Stimulated activated CD4-positive, alpha-beta T cell treated with anti-CD3 and anti-CD28 coated beads, Interleukin-2, amount 100 ng/mL, for 4 hours (primary cell): ENCODE results near the gene DLG1.
A peak's percentile ranks its signal among the peaks of the same experiment; 100 is the strongest.

ENCODE experiments used
- DNase-seq: peaks from one replicate; pipeline ENCODE4 v3.0.0-alpha.2; 2020; ENCODE audit warnings: low read depth

The DLG1 gene

DNA sequence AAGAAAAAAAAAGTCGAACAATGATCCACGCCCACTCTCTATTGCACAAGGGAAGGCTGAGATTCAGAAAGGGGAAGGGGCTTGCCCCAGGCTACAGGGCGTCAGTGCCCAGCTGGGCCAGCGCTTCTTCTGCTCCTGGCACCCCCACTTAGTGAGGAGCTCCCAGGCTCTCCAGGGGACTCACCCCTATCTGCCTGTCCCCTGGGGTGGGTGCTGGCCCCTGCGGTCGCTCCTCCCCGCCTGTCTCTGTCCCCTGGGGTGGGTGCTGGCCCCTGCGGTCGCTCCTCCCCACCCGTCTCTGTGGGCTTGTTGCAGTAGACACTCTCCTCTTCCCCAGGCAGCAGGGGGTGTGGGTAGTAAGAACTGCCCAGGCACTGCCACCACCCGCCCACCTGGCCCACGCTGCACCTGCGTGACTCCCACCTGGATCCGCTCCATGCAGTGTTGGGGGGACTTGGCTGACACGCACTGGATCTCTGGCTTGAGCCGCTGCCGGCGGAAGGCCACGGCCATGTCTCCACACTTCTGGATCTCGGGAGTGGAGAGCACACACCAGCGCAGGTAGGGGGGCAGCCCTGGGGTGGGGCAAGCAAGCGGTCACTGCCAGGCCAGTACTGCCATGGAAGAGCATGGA, 283.4 kb downstream of the DLG1 start:
- no peak for DNase-seq

DNA sequence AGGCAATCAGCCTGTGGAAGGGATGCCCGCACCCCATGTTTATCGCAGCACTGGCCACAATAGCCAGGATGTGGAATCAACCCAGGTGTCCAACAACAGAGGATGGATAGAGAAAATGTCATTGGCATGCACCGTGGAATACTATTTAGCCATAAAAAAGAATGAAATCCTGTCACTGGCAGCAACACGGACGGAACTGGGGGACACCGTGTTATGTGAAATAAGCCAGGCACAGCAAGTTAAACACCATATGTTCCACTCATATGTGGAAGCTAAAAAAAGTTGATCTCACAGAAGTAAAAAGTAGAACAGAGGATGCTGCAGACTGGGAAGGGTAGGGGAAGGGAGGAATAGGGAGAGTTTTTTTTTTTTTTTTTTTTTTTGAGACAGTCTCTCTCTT, 284.4 kb downstream of the DLG1 start:
- no peak for DNase-seq

DNA sequence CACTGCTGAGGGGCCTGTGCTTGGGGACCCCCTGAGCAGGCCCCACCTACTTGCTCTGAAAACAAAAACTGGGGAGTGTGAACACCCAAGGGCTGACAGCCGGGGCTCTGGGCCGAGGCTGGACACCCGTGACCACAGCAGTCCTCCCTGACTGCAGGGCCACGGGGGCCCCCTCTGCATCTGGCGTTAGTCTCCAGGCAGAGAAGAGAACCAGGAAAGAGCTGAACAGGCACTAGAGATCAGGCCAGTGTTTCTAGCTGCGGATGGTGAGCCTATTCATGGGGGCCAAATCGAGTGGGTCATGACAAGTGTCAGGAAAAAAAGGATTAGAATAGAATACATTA, 285.9 kb downstream of the DLG1 start:
- DNase-seq, result no peak

DNA sequence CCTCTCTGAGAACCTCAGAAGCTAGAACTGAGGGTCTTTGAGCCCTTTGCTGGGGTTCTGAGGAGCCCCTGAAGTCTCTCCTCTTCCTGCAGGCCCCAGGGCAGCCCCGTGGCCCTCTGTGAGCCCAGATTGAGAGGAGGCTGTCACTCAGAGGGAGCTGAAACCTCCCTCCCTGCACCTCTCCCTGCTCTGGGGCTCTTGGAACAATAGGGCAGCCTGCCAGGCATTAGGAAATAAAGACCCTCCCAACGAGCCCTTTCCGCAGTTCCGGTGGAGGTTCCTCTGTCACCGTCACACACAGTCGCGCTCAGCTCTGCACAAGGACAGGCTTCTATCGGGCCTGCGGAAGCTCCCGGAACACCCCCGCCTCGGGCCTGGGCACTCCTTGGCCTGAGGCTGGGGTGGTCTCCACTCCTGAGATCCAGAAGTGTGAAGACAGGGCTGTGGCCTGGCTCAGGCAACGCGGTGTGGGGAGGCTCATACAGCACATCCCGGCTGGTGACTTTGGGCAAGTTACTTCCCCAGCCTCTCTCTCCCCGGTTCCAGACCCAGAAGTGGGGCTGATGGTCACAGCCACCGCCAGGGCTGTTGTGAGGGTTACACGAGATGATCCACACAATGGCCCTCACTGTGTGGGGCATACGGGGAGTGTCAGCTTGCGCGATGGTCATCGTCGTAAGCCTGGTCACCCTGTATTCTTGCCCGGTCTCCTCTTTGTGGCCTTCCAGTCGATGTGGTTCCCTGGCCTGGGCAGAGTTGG, 286.5 kb downstream of the DLG1 start:
- DNase-seq, result no peak

DNA sequence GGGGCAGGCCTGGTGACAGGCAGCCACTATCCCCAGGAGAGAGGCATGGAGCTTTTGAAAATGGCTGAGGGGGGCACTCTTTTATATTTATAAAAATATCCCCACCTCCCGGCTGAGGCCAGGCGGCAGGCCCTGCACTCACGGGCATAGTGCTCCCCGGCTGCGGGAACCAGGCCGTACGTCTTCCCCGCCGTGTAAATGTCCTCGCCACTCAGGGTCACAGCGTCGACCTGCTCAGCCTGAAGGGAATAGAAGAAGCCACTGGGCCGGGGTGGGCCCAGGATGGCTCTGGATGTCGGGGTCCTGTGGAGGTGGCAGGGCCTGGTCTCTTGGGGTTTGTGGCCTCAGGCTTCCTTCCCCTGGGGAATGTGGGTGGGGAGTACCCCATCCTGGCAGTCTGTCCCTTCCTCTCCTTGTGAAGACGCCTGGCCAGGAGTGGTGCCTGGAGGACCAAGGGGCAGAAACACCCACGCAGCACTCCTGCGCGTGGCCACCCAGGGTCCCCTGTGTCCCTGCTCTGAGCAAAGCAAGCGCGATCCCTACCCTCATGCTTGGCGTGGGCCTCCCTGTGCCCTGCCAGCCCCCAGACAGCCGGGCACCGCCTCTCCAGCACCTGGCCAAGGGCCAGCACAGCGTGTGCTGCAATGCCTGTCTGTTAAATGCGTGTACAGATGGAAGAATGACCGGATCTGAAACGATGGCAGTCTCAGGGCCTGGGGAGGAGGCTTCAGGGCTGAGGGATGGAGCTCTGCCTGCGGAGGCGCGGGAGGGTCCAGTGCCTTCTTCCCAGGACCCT, 287.7 kb downstream of the DLG1 start:
- DNase-seq, result no peak

DNA sequence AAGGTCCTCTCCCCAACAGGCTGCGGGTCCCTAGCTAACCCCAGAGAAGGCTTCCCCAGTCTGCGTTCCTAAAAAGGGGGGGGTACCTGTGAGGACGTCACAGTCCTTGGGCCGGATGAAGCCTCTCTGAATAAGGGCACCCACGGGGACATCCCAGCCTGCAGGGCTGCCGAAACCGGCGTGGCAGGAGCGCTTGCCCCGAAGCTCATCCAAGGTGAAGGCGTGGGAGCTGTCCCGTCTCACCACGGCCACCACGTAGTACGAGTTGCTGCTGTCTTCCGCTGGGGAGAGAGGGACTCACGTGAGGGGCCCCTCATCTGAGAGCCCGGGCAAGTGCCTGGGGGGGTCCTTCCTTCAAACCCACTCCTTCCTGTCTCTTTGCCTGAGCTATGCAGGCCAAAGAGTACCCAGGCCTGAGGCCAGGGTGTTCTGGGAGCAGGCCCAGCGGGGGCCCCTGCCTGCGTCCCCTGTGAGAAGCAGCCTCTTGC, 288.8 kb downstream of the DLG1 start:
- no peak for DNase-seq

DNA sequence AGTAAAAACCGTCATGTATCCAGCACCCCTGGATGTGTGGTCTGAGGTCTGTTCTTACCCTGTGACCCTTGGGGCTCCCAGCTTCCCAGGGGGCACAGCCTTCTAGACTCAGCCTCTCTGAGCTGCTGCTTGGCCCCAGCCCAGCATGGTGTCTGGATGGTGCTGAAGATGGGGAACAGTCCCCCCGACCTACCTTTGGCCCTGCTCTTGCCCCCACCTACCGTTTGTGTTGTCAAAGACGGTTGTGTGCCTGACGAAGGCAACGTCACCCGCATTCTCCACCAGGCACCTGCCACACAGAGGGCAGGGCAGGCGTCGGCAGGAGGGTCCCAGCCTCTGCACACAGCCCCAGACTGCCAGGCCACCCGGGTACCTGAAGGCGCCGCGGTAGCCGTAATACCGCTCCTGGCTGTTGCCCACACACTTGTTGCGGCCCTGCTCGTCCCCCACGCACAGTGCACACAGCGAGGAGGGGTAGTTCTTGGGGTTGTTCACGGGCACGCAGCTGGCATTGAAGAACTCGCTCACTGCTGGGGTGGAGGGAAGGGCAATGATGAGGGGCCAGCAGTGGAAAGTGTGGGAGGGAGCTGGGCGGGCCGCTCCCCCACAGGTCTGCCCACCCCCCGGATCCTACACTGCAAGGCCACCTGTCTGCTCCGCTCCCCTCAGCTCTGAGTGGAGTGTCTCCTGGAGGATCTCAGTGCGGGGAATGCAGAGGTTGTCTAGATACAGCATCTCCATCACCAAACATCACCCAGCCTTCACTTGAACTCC, 289.8 kb downstream of the DLG1 start:
- DNase-seq, result no peak

DNA sequence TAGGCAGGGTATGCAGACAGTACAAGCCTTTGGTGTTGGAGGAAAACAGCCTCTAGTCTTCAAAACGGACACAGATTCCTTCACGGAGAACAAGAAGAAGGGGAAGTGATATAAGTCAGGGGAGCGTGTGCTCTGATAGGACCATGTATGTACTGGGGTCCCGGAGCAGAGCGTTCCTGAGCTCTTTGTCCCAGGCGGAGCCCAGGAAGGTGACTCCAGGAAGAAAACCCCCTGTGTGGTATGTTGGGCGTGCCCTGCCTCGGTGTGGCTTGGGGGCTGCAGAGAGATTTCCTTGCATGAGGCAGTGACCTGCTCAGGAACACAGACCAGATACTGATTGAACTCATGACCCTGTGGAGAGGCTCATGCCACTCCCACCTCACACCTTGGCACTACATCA, 290.5 kb downstream of the DLG1 start:
- DNase-seq, result no peak

DNA sequence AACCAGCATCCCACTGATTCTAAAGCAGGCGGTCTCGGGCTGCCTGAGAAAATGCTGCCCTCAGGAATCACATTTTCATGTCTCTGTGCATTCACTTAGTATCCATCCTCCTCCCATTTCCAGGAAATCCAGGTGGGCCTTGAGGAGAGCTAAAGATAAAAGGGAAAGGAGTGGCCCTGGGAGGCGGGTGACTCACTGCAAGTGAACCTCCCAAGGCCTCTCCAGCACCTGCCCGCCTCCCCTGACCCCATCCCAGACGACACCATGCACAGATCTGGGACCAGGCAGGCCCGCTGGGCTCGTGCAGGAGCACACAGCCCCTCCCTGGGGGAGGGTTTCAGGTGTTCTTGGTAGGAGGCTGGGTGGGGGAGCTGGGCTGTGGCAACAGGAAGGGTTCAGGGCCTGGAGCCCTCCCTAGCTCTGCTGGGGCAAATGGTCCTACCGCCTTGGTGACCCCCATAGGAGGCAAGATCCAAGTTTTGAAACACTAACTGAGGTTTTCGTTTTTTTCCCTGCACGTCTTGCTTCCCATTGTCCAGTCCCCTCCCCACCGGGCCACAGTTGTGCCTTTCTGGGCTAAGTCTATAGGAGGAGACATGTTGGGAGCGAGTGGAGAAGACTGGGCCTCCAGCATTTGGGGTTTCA, 291.0 kb downstream of the DLG1 start:
- no peak for DNase-seq

DNA sequence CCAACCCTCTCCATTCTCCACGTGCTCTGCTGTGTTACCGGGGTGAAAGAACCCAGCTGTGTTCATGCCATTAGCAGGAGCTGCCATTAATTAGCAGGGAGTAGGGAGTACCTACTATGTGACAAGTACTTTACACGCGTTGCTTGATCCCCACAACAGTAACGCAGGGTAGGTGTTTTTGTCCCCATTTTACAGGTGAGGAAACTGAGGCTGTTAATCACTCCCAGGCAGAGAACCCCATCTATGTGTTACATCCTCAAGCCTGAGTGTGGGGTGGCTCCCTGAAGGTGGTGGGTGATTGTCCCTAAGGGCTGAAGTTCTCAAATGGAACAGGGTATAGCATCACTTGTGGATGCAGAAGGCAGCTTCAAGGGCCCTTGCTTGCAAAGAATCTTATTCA, 291.6 kb downstream of the DLG1 start:
- DNase-seq, result no peak

DNA sequence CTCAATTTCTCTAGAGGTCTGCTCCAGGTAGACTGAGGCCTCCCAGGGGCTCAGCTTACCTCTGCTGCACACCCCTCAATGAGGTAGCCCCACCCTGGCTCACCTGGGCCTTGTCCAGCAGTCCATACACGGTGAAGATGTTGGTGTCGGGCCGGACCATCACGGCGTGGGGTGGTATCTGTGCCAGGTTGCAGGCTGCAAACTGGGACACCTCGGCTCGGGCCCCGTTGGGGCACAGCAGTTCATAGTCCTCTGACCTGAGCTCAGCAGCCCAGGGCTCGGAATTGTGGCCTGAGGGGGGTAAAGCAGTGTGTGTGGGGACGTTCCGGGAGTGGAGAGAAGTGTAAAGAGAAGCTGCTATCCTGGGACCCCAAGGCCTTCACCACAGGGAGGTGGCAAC, 292.0 kb downstream of the DLG1 start:
- no peak for DNase-seq

DNA sequence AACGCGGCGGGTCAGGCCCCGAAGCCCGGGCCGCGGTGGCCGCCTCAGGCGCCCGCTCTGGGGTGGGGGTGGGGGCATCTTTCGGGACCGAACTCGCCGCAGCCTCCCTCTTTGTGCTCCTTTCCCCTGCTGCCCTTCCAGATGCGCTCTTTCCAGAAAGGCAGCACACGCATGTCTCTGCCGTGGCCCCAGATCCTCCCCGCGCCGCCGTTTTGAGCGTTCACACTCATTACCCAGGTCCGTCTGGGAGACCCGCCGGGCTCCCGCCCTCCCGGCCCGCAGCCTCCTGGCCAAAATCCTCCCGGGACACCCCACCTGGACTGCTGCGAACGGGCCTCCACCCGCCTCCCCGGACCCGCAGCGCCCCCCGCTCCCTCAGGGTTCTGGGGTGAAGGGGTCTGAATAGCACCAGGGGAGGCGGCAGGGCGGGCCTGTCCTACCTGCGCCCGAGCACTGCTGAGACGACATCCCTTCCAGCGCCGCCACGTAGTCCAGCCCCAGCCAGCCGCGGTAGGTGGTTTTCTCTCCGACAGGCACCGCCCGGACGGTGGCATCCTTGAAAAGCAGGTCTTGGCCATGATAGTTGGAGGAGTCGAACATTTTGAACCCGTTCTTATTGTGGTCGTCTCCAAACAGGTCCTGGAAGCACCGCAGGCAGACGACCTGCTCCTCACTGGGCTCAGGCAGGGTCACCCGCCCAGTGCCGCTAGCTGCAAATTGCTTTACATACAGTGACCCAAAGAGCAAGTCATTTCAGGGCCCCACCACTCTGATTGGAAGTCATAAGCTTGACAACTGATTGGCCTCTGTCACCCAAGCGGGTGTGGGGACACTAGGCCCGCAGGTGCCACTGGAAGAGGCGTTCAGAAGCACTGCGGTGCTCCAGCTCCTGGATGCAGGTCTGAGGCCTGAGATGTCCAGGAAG, 294.7 kb downstream of the DLG1 start:
- no peak for DNase-seq

DNA sequence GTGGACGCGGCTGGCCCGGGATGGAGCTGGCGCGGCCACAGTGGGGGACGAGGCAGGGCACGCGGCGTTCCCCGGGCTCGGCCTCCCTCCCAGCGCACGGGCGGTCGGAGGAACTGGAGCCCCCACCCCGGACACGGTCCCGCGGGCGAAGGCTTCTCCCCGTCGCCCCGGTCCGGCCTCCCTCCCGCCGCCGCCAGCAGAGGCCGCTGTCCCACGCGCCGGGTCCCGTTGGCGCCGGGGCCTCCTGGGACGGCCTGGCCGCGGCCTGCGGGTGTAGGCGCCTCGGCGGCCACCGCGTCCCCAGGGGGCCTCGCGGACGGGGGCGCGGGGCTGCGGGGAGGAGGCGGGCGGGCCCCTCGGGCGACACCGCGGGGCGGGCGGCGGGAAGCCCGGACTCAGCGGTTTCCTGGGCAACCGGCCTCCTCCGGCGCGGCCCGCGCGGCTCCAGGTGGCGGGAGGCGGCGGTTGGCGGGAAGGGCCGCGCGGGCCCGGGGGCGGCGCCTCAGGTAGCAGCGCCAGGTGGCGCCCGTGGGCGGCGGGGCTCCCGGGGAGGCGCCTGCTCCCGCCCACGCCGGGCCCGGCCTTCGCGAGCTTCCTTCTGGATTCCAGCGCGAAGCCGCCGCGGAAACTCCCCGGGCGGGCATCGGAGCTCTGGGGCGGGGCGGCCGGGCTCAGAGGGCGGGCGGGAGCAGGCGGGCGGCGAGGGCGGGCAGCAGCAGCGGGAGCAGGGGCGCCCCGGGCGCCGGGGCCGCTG, 295.5 kb downstream of the DLG1 start:
- DNase-seq, result peak; percentile 83

DNA sequence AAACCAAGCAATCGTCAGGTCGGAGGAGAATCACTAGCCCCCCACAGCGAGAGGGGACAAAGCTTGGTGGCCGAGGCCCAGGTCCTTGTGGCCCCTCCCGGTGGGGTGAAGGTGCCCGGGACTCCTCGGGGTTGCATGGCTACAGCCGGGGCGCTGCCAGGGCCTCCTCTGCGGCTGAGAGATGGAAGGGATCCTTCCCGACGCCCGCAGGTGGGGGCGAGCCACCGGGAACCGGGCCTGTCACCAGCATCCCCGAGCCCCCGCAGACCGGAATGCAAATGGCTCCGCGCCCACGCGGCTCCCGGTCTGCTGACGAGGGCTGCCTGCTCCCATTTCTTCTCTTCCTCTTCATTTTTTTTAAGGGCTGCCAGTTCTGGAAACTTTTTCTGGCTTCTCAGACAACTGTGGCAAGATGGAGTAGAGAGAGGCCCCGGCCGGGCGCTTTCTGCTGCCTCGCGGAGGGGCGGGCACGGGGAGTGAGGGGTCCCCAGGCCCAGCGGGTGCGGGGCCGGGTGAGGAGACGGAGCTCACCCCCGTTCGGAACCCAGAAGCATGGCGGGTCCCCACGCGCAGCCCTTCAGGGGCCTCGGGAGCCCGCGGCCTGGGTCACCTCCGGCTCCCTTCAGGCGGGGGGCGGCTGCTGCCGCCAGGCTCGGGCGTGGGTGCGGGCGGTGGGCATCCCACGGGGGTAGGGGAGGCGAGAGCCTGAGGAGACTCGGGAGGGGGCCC, 296.3 kb downstream of the DLG1 start:
- DNase-seq, result no peak

DNA sequence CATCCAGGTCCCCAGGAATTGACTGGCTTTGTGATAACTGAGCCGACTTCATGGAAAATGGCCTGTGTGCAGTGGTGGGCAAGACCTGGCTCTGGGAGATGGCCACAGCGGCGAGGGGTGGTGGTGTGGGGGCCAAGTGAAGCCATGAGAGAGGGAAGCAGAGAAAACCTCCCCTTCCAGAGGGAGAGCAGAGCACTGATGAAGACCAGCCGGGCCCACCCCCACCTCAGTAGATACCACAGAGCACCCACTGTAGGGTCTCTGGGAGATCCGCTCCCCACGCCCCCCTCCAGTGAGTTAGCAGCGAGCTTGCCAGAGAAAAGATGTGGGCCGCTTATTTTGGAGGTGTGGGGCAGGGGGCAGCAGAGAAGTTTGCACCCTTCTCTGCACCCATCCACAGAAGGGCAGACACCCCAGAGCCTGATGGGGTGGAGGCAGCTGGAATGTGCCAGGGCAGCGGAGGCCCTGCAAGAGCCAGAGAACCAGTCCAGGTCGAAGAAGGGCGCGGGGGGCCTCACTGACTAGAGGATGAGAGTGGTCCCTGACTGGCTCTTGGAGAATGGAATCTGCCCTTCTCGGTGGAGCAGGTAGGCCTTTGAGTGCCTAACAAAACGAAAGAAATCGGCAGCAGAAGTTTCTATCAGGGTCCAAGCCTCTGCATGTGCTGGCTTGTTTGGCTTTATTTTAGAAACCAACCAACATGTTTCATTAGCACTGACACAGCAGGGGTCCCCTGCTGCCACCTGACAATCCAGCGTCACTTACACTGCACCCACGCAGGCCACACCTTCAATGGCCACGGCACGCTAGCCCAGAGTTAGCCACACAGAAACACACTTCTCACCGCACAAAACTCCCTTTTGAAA, 297.1 kb downstream of the DLG1 start:
- no peak for DNase-seq

DNA sequence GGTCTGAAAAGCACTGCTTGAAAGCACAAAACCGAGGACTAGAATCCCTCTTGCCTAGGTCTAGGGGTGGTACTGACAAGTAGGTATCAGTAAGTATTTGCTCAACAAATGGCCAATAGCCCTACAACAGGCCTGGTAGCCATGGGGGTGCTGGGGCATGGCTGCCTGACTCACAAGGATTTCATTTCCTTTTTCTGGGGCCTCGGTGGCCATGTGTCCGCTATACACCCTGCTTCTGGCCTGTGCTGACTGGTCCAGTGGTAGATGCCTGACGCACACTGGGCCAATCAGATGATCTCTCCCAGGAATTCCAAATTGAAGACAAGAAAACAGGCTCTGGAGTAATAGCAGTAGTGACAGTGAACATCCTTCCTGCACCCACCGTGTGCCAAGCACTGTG, 298.2 kb downstream of the DLG1 start:
- no peak for DNase-seq

DNA sequence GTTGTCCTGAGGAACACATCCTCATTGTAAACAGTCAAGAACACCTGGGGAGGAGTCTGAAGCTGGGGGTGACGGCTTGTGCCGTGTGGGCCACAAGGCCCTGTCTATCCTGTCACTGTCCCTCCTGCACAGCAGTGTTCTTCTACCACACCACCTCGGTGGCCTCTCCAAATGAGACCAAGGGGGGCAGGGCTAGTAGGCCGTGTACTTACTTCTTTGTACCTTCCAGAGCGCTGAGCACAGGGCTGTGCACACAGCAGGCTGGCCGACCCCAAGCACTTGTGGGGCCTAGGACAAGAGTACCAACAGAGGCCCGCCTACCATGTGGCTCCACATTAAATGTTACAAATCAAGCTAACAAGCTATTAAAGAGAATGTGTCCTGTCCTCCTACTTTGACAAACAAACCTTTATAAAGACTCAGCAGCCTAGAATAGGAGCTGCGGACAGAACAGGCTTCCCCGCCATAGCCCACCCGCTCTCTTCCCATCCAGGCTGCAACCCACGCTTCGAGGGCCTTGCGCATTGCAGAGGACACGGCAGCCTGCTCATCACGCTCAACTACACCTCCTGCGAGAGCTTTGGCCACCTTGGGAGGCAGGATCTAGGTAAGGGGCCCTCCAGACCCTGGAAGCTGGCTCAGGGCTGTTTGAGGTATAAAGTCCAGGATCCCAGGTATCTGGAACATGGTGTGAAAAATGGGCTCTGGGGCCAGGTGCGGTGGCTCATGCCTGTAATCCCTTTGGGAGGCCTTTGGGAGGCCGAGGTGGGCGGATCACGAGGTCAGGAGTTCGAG, 299.2 kb downstream of the DLG1 start:
- DNase-seq, result no peak
